Peyer's patch (tissue), 4 donors: ENCODE data around the gene MYL6B.

Experiments
- POLR2A ChIP-seq, 2 donors: fragments of 450-650 bp; IDR thresholded peaks; one replicate each; pipeline ENCODE4 v1.5.1; 2017; ENCODE audit warnings: antibody characterized with exemption in 2 of 2, mild to moderate bottlenecking in 2 of 2, moderate library complexity in 2 of 2
- TF ChIP-seq, protein P1 (sequence below), 6 experiments: fragments of 450-650 bp in 4 of 6; fragments of 200-600 bp in 2 of 6; sonication (generic) in 1 of 6; IDR thresholded peaks; one replicate each; pipeline ENCODE4 v1.5.1; 2017 to 2019; ENCODE audit warnings: antibody characterized with exemption in 6 of 6, mild to moderate bottlenecking in 3 of 6, moderate library complexity in 1 of 6

DNA sequence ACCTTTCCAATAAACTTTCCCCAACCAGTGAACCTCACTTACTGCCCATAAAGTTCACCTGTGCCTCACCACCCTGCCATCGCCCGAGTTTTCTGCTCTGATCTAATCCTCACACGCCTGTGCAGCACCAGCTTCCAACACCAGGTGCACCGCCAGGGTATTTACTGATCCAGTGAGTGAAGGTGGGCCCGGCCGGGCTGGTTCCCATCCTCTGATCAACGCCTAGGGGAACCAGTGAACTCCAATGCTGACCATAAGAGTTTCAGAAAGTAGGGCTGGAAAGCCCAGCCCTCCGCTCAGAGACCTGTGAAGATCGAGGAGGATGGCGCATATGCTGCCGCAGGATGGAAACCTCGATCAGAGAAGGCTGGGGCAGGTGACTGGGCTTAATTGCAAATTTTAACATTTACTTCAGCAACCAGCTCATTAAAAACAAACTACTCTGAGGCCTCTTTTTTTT, 685 bp upstream of the MYL6B start:
- TF ChIP-seq, protein P1, sequence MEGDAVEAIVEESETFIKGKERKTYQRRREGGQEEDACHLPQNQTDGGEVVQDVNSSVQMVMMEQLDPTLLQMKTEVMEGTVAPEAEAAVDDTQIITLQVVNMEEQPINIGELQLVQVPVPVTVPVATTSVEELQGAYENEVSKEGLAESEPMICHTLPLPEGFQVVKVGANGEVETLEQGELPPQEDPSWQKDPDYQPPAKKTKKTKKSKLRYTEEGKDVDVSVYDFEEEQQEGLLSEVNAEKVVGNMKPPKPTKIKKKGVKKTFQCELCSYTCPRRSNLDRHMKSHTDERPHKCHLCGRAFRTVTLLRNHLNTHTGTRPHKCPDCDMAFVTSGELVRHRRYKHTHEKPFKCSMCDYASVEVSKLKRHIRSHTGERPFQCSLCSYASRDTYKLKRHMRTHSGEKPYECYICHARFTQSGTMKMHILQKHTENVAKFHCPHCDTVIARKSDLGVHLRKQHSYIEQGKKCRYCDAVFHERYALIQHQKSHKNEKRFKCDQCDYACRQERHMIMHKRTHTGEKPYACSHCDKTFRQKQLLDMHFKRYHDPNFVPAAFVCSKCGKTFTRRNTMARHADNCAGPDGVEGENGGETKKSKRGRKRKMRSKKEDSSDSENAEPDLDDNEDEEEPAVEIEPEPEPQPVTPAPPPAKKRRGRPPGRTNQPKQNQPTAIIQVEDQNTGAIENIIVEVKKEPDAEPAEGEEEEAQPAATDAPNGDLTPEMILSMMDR (IDR thresholded peaks at IDR 0.05), result peak; percentile 50 to 85 (median 71)
- TF ChIP-seq POLR2A (IDR thresholded peaks at IDR 0.05), result peak; percentile 7 to 48
